Measurements from ENCODE around the gene ASB1.

DNA sequence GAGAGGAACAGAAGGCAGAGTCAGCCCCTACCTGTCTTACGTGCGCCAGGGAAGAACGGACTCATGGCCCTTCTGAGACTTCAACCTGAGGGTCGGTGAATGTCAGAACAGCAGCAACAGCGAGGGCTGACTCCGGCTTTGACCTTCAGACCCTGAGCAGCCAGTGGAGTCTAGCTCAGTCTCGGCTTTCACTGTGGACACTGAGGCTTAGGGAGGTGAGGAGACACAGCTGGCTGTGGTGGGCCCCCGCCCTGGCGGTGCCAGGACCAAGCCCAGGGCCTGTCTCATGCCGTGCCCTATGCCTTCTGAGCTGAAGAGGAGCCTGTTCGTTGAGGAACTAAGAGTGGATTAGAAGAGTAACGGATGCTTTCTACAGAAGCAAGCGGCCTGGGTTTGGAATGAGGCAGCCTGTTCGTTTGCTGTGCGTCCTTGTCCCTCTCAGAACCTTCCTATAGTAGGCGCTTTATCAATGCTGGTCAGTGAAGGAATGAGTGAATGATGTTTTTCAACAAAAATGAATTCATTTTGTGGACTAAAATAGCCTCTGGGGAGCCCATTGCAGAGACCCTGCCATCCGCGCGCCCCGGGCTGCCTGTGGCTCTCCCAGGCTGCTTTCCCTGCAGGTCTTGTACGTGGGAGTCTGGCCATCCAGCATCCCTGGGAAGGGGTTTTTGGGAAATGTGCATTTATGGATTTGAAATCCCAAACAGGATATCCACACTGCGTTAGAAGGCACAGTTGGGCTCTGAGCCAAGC is 38.9 kb downstream of the ASB1 start:
- TF ChIP-seq, protein P1, sequence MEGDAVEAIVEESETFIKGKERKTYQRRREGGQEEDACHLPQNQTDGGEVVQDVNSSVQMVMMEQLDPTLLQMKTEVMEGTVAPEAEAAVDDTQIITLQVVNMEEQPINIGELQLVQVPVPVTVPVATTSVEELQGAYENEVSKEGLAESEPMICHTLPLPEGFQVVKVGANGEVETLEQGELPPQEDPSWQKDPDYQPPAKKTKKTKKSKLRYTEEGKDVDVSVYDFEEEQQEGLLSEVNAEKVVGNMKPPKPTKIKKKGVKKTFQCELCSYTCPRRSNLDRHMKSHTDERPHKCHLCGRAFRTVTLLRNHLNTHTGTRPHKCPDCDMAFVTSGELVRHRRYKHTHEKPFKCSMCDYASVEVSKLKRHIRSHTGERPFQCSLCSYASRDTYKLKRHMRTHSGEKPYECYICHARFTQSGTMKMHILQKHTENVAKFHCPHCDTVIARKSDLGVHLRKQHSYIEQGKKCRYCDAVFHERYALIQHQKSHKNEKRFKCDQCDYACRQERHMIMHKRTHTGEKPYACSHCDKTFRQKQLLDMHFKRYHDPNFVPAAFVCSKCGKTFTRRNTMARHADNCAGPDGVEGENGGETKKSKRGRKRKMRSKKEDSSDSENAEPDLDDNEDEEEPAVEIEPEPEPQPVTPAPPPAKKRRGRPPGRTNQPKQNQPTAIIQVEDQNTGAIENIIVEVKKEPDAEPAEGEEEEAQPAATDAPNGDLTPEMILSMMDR (conservative IDR thresholded peaks at IDR 0.05 in 1 of 2, IDR thresholded peaks at IDR 0.05 in 1 of 2; ENCODE audit: low read depth in 1 of 2, low read length in 2 of 2), result no peak
- no peak for TF ChIP-seq EZH2 (IDR thresholded peaks at IDR 0.05; ENCODE audit: low read length, missing control alignments)
